GM12872 (cell line): ENCODE measurements around the gene POP4.

Experiments
- CTCF ChIP-seq: IDR thresholded peaks from 3 replicates; pipeline ENCODE4 v1.5.1; 2011; ENCODE audit warnings: low read depth, mild to moderate bottlenecking, low read length, moderate library complexity; ENCODE audit not compliant: insufficient read depth

The POP4 gene

GRCh38 chr19:29628661-29629385, 22.7 kb downstream of the POP4 start:
- no peak for TF ChIP-seq CTCF

DNA sequence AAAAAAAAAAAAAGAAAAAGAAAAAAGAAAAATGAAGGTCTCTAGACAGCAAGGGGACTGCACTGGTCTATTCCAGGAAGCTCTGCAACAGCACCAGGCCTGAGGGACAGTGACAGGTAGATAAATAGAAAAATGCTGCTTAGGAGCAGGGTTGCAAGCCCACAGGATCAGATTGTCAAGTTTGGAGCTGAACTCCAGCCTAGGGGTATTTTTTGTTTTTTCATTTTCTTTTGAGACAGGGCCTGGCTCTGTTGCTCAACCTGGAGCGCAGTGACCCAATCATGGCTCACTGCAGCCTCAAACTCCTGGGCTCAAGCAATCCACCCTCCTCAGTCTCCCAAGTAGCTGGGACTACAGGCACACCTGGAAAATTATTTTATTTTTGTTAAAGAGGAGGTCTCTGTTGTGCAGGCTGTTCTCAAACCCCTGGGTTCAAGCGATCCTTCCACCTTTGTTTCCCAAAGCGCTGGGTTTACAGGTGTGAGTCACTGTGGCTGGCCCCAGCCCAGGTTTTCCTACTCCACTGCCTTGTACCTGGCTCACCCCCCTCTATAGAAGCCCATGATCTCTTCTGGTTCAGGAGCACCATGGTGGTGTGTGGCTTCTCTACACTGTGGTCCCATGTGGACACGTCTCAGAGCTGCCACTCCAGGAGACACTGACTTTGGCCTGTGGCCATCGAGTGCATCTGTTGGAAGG, 23.9 kb downstream of the POP4 start:
- TF ChIP-seq CTCF = no peak

DNA sequence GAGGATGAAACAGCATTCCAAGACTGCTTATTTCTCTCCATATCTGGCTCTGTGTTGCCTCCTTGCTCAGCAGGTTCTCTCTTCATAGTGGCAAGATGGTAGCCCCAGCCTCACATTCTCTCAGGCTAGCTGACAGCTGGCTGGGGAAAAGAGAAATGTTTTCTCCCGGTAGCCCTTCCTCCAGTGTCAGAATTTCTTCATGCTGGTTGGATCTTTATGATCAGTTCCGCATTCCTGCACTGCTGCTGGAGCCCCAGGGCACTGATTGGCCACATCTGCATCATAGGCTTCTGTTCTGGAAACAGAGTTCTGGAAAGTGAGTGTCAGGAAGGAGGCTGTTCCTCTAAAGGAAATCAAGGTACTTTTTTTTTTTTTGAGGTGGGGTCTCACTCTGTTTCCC, 24.6 kb downstream of the POP4 start:
- TF ChIP-seq CTCF = no peak

DNA sequence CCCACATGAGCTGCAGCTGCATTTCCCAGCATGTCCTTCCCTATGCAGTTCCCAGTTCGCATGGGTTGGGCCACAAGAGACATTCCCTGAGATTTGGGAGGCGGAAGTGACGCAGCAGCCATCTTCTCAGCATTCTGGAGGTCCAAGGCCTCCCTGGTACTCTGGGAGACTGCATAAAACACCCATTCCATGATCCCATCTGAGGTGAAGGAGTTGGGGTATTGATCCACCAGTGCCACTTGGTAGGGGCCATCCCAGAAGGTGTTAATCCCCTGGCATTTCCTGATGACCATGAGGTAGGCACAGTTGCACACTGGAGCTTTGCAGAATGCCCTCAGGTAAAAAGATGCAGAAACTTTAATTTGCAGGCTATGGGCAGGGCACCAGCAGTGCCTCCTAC, 25.4 kb downstream of the POP4 start:
- TF ChIP-seq CTCF = no peak

DNA sequence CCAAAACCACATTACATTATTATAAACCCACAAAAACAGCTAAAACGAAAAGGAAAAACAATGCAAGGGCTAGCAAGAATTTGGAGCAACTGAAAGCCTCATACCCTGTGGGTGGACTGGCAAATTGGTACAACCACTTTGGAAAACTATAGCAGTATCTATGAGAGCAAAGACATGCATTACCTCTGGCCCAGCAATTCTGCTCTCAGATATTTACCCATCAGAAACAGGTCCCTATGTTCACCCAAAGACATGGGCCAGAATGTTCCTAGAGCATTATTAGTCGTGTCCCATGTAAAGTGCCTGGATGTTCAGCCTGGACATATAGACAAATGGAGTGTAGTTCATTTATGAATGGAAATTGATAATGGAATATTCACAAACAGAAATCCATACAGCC, 27.9 kb downstream of the POP4 start:
- no peak for TF ChIP-seq CTCF

DNA sequence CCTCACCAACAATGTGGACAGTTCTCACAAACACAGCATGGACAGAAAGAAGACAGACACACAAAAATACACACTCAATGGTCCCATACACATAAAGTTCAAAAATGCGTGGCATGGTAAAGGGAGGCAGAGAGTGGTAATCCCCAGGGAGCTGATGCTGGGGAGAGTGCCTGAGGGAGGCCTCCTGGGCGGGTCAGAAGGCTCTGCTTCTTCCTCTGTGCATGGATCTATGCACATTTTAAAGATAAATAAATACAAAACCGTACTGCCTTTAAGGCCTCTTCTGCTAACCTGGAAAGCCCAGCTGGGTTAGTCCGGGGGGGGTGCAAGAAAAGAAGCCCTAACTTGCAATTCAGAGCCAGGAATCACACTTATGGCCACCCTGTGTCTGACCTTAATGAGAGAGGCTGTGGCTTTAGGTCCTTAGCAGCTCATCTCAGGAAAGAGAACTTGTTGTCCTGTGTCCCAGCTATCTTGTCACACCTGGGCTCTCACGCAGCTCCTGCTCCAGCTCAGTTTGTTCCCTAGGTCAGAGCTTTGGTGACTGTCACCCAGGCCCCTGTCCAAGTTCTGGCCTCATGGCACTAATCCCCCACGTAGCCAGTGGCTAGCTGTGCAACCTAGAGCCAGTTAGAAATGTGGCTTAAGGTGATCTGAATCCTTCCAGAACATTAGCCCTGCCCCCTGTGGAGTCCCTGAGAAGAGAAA, 28.5 kb downstream of the POP4 start:
- no peak for TF ChIP-seq CTCF

GRCh38 chr19:29635963-29636362, 29.9 kb downstream of the POP4 start:
- TF ChIP-seq CTCF = no peak
